ENCODE results near the gene ZGRF1. TPM values are rescaled to one million over a fixed set of nuclear protein-coding genes. Genes with fewer than 3 reads are reported as not detected.

Gene ZGRF1
- total and polyA plus RNA-seq, 9 of the 15 experiments (the other 6 are each of a cell fraction or from before 2014, with no cell fraction given): 8.8 to 35.2 (median 22.0) TPM

GRCh38 chr4:112677519-112678091 lies 40.9 kb upstream of the ZGRF1 start:
- no peak for TF ChIP-seq ZBTB33 (CRISPR knock-in tag; IDR thresholded peaks at IDR 0.05)
- TF ChIP-seq ZNF77 (CRISPR knock-in tag; IDR thresholded peaks at IDR 0.05): no peak
- TF ChIP-seq HDAC2 (IDR thresholded peaks at IDR 0.05): no peak
- TF ChIP-seq HLTF (IDR thresholded peaks at IDR 0.05): no peak
- TF ChIP-seq VEZF1 (CRISPR knock-in tag; IDR thresholded peaks at IDR 0.05): no peak
- no peaks in the 10 kb centered on the region for H3K4me1 ChIP-seq (replicated peaks in 1 of 2; ENCODE audit: control insufficient read depth in 2 of 2, insufficient read depth in 2 of 2, low read length in 2 of 2)
- no peaks in the 10 kb centered on the region for H3K9me1 ChIP-seq (ENCODE audit: control insufficient read depth, insufficient read depth, low read length)
- no peak overlapping the region for H3K4me3 ChIP-seq
- CTCF ChIA-PET (ENCODE audit: low intra/inter-chr PET ratio): no interaction called here
- H3K36me3 ChIP-seq (ENCODE audit: control insufficient read depth, insufficient read depth, low read length): no peaks in the 10 kb centered on the region
- no peaks in the 10 kb centered on the region for H4K20me1 ChIP-seq (replicated peaks; ENCODE audit: control insufficient read depth, insufficient read depth, low read length)
- FAIRE-seq (no peak), DNase-seq (ENCODE audit: extremely low read depth in 1 of 4, low spot score in 3 of 4) (no peak), ATAC-seq (no peak)
- in situ Hi-C loops (cut with MboI) (no loop called here), intact Hi-C loops (cut with micrococcal nuclease) (no loop called here)
- POLR2A ChIA-PET: interaction anchor here (0.6 kb wide), 1 partner anchor 15 kb away, joined by 3 read pairs; no protein-coding TSS in a partner anchor
- BruUV-seq (replicated peaks): no TSS peak
- H3K9me3 ChIP-seq (replicated peaks; ENCODE audit: control insufficient read depth, insufficient read depth, low read depth, low read length): no peaks in the 10 kb centered on the region
- H3K27me3 ChIP-seq (ENCODE audit: control insufficient read depth in 2 of 2, insufficient read depth in 2 of 2, low read length in 2 of 2): peaks cover 0 to 4% of the 10 kb centered on the region in 2 experiments; a peak in 3 of 5 replicates
- no peak overlapping the region for H3K9ac ChIP-seq (ENCODE audit: insufficient read depth in 1 of 2, low read depth in 2 of 2, low read length in 2 of 2)
- 15% methylated on average over 2 of the region's 2 CpGs for WGBS (ENCODE audit: insufficient coverage, low coverage, missing lambda C conversion rate)
- H3K27ac ChIP-seq (ENCODE audit: extremely low read depth, low read depth, low read length): no peak overlapping the region
- no peak overlapping the region for H2AFZ ChIP-seq (ENCODE audit: low read depth, low read length)
- H3K4me2 ChIP-seq (ENCODE audit: insufficient read depth, low read length): no peak overlapping the region
- H3K79me2 ChIP-seq (ENCODE audit: control insufficient read depth, insufficient read depth, low read length): no peaks in the 10 kb centered on the region
